Ramos (cell line): ENCODE measurements around the gene MRPL16.
"Not testable (repeated sequence)": the region's sequence is repeated elsewhere in the genome, so short reads cannot be mapped to it uniquely, and the experiment has no call there.

ENCODE experiments used
- in situ Hi-C: fragments of 300-500 bp; cut with MboI; formaldehyde crosslinking; loops from one replicate; pipeline ENCODE4 v1.14.3; 2022; ENCODE audit warnings: low sequenced_read_pairs; ENCODE audit not compliant: unreplicated experiment

Gene MRPL16

GRCh38 chr11:59810189-59810910 lies at the start of gene MRPL16:
TSS of gene MRPL16 (minus strand) at chr11:59810778. CDS start at chr11:59810658, 120 bp downstream.
- in situ Hi-C loops: loop anchor here (25.0 kb wide), 1 partner anchor 248 kb away; no protein-coding TSS in a partner anchor

DNA sequence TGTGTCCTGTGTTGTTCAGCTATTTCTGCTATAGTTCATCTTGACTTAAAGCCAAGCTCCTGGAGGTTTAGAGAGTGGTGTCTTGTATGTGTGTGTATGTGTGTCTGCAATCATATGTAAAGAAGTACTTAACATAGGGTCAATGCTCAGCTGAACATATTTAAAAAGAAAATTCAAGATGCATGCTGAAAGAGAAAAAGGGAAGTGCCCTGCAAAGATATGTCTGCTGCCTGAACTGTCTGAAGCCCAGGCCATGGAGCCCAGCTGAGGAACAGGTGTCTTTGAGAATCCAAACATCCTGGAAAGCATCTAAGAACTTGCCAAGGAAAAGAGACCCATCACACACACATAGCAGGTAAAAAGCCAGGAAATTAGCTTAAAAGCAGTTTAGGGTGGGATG lies 49.1 kb upstream of the MRPL16 start:
- in situ Hi-C loops: no loop called here

DNA sequence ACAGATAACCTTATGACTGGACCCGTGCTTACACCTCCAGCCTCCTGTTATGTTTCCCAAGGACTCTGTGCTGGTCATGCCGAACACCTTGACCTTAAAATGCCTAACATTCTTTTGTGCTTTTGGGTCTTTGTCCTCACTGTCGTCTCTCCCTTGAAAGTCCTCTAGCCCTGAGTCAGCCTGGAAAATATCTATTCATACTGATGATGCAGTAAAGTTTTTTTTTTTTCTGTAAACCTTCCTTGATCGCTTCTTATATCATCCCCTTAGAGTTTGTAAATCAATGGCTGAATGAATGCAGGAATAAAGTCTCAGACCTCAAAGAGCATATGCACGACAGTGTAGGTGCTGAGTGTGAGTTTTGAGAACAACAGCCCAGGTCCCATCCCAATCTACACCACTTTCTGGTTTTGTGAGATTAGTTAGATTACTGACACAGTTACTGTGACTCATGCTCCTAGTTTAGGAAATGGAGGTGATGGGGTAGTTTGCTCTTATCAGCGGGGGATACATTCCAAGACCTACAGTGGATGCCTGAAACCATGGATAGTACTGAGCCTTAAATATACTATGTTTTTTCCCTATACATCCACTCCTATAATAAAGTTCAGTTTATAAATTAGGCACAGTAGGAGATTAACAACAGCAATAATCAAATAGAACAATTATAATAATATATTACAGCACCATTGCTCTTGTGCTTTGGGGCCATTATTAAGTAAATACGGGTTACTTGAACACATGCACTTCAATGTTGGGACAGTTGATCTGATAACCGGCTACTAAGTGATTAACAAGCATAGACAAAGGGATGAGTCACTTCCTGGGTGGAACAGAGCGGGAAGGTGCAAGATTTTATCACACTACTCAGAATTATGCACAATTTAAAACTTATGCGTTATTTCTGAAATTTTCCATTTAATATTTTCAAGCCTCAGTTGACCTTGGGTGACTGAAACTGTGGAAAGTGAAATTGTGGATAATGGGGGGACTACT lies 47.2 kb upstream of the MRPL16 start:
- in situ Hi-C loops: no loop called here

GRCh38 chr11:59854871-59855270 lies 44.3 kb upstream of the MRPL16 start:
- in situ Hi-C loops: no loop called here

DNA sequence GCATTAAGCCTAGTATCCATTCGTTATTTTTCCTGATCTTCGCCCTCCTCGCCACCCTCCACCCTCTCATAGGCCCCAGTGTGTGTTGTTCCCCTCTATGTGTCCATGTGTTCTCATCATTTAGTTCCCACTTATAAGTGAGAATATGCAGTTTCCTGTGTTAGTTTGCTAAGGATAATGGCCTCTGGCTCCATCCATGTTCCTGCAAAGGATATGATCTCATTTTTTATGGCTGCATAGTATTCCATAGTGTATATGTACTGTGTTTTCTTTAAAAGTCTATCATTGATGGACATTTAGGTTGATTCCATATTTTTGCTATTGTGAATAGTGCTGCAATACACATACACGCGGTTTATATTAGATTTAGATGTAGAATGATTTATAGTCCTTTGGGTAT lies 40.8 kb upstream of the MRPL16 start:
- in situ Hi-C loops: not testable (repeated sequence)

DNA sequence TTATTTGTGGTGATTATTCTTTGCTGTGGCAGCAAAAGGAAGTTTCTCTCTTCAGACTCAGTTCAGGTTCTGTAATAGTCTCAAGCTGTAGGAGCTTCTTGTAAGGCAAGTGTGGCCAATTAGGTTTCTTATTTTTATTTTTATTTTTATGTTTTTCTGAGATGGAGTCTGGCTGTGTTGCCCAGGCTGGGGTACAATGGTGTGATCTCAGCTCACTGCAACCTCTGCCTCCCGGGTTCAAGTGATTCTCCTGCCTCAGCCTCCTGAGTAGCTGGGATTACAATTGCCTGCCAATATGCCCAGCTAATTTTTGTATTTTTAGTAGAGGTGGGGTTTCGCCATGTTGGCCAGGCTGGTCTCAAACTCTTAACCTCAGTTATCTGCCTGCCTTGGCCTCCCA lies 39.0 kb upstream of the MRPL16 start:
- in situ Hi-C loops: not testable (repeated sequence)

- in situ Hi-C loops: no loop called here
Observed at GRCh38 chr11:59849129-59849528, 38.6 kb upstream of the MRPL16 start.

DNA sequence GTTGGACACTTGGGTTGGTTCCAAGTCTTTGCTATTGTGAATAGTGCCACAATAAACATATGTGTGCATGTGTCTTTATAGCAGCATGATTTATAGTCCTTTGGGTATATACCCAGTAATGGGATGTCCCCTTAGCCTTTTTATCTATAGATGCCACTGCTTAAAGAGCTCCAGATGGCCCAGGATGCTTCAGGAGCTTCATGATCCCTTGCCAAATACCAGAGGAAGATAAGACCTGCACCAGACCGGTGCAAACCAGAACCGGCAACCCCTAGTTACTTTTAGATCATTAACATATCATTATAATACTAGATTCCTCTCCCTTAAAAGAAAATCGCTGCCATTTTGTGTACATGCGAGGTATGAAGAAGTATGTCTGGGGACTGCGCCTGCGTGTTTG lies 37.9 kb upstream of the MRPL16 start:
- in situ Hi-C loops: not testable (repeated sequence)

DNA sequence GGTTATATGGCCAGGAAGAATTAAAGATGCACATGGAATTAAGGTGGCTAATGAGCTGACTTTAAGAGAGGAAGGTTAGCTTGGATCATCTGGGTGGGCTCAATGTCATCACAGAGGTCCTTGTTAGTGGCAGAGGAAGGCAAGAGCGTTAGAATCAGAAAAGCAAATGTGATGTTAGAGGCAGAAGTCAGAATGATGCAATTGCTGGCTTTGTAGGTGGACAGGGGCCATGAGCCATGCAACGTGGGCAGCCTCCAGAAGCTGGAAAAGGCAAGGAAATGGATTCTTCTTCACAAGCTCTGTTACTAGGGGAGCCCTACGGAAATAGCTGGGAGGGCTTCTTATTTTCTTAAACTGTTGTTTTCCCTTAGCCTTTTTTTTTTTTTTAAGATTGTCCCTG lies 37.0 kb upstream of the MRPL16 start:
- in situ Hi-C loops: no loop called here

GRCh38 chr11:59846556-59846955 lies 36.0 kb upstream of the MRPL16 start:
- in situ Hi-C loops: no loop called here

GRCh38 chr11:59845399-59845798 lies 34.8 kb upstream of the MRPL16 start, which contains the start of gene CBLIF:
TSS of gene CBLIF (minus strand) at chr11:59845499. CDS start at chr11:59845453, 46 bp downstream.
- in situ Hi-C loops: no loop called here

- in situ Hi-C loops: no loop called here
Observed at GRCh38 chr11:59842316-59842715, 31.7 kb upstream of the MRPL16 start.

GRCh38 chr11:59841514-59841913 lies 30.9 kb upstream of the MRPL16 start:
- in situ Hi-C loops: no loop called here

DNA sequence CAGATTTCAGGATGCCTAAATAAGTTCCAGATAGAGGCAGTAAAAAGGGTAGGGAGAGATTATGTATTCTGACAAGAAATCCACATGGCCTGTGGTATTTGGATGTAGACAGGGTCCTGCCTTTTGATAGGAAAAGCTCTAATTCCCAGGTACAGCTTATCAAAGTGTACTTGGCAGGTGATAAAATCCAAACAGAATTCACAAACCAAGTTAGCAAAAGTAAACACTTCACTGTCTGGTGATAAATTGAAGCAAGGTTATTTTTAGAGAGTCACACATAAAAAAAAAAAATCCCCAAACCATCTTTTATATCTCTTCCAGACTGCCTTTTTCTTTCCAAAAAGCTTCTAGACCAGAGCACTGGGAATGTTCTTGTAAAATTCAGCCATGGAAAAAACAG lies 29.0 kb upstream of the MRPL16 start:
- in situ Hi-C loops: no loop called here

DNA sequence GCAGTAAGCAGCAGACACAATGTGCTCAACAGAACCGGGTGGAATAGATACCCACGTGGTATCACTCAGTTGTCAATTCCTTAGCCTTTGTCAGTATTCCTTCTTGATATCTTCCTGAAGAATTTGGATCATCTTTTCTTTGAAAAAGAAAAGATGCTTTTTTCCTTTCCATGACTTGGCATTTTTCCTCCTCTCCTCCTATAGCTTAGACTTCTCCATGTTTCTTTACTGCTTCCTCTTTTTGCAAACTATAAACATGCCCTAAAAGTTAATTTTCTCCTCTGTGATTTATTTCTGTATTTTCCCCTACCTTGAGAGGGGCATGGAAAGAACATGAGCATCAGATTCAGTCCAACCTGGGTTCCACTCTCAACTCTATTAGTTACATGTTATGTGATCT lies 23.0 kb upstream of the MRPL16 start:
- in situ Hi-C loops: no loop called here

DNA sequence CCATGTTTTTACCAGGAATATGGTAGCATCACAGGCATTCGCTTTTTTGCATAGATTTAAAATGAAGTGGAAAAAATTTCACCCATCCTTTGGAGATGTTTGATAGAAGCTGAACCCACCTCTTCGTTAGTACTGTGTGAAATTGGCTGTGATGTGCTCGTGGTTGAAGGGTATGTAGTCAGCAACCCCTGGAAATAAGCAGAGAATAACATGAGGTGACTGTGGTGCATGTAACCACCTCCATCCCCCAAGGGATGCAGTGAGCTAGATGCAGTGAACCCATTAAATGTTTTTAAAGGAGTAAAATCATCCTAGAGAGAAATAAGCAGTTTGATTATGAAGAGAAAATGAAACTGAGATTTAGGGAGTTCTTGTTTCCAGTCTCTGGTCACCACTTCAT lies 18.8 kb upstream of the MRPL16 start:
- in situ Hi-C loops: no loop called here

DNA sequence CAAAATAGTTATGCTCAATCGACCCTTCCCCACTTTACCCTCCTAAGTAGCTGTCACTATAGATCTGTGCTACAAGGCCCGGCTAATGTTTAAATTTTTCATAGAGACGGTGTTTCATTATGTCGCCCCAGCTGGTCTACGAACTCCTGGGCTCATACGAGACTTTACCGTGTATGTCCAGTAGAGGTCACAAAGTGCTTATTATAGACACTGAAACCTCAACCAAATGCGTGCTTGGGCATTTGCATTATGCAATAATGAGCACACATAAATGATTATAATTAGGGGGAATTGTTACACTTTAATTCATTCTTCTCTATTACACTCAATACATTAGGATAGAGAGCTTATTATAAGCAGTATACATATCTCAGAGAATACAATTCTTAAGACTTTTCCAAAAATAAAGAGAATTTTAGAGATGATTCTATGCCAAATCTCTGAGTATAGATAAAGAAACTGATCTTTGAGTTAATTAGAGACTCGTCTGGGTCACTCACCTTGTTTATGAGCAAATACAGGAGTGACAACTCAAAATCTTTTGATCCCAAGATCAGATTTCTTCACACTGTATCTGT lies 12.5 kb upstream of the MRPL16 start:
- in situ Hi-C loops: loop anchor here (25.0 kb wide), 1 partner anchor 261 kb away; no protein-coding TSS in a partner anchor

GRCh38 chr11:59818572-59818971 lies 8.0 kb upstream of the MRPL16 start:
- in situ Hi-C loops: loop anchor here (25.0 kb wide), 1 partner anchor 256 kb away; no protein-coding TSS in a partner anchor

GRCh38 chr11:59816434-59816833 lies 5.9 kb upstream of the MRPL16 start:
- in situ Hi-C loops: loop anchor here (25.0 kb wide), 1 partner anchor 254 kb away; no protein-coding TSS in a partner anchor

DNA sequence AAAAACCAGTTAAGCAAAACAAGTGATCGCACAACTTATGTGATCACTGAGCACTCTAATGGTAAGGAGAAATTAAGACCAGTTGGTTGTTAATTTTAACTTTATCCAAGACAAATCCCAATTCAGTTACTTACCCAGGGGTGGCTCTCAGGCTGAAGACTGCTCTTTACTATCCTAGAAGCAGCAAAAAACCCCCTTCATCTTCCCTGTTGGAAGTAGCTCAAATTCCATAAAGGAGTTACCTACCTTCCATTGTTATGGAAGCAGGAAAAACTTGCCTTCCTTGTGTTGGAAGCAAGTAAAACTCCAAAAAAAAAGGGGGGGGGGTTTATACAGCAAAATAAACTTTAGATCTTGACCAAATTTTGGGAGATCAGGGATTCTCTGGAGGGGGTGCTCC lies 5.2 kb upstream of the MRPL16 start:
- in situ Hi-C loops: loop anchor here (25.0 kb wide), 1 partner anchor 253 kb away; no protein-coding TSS in a partner anchor
